Thyroid gland (tissue), 4 donors: ENCODE data around the gene PLXDC2. TPM values are rescaled to one million over a fixed set of nuclear protein-coding genes. Genes with fewer than 3 reads are reported as not detected.

Experiments used
- DNase-seq, 2 donors: peaks; one replicate each; pipeline ENCODE4 v3.0.0-alpha.2; 2019
- H3K27ac ChIP-seq, 3 donors: fragments of 200-600 bp; sonication (generic); 1 replicate in 2 of 3; 2 replicates in 1 of 3; pipeline ENCODE4 v1.5.1; 2016 to 2019; ENCODE audit warnings: mild to moderate bottlenecking in 1 of 3, moderate library complexity in 1 of 3
- H3K27me3 ChIP-seq: fragments of 200-600 bp; sonication (generic); one replicate; pipeline ENCODE4 v1.5.1; 2019
- H3K36me3 ChIP-seq, 2 donors: fragments of 200-600 bp; sonication (generic); one replicate each; pipeline ENCODE4 v1.5.1; 2016 to 2019
- H3K4me1 ChIP-seq, 2 donors: fragments of 200-600 bp; sonication (generic); one replicate each; pipeline ENCODE4 v1.5.1; 2017 to 2019
- H3K4me3 ChIP-seq, 3 donors: fragments of 200-600 bp; sonication (generic); replicated peaks in 1 of 3; 1 replicate in 2 of 3; 2 replicates in 1 of 3; pipeline ENCODE4 v1.5.1; 2016; ENCODE audit warnings: mild to moderate bottlenecking in 1 of 3
- H3K9me3 ChIP-seq: fragments of 200-600 bp; sonication (generic); one replicate; pipeline ENCODE4 v1.5.1; 2017
- POLR2A ChIP-seq, 2 donors: fragments of 450-650 bp; IDR thresholded peaks; one replicate each; pipeline ENCODE4 v1.6.1; 2017; ENCODE audit warnings: antibody characterized with exemption in 2 of 2, mild to moderate bottlenecking in 2 of 2, moderate library complexity in 1 of 2
- WGBS, 2 donors: methylation state at CpG; one replicate each; pipeline ENCODE4 v1.1.5; 2017; 5-methylcytosine and 5-hydroxymethylcytosine counted together
- intact Hi-C: fragments of 100-400 bp; cut with DNase I; formaldehyde crosslinking; loops from one replicate; pipeline ENCODE4 v1.15.1; 2023
- total RNA-seq, 4 donors: library from RNA; depleted of rRNA; stranded (reverse); fragments of >200 nt; gene quantifications; one replicate each; pipeline ENCODE4 v1.2.3, GENCODE V29; 2016
- TF ChIP-seq, protein P1 (sequence below), 6 experiments: fragments of 200-600 bp in 3 of 6; fragments of 450-650 bp in 3 of 6; sonication (generic) in 3 of 6; IDR thresholded peaks; one replicate each; pipeline ENCODE4 v1.5.1; 2016 to 2019; ENCODE audit warnings: antibody characterized with exemption in 6 of 6, mild to moderate bottlenecking in 2 of 6, inconsistent platforms in 1 of 6, moderate library complexity in 1 of 6

Gene PLXDC2
- total RNA-seq, 4 donors from 2014 or later: 44.6 to 91.0 (median 47.6) TPM

DNA sequence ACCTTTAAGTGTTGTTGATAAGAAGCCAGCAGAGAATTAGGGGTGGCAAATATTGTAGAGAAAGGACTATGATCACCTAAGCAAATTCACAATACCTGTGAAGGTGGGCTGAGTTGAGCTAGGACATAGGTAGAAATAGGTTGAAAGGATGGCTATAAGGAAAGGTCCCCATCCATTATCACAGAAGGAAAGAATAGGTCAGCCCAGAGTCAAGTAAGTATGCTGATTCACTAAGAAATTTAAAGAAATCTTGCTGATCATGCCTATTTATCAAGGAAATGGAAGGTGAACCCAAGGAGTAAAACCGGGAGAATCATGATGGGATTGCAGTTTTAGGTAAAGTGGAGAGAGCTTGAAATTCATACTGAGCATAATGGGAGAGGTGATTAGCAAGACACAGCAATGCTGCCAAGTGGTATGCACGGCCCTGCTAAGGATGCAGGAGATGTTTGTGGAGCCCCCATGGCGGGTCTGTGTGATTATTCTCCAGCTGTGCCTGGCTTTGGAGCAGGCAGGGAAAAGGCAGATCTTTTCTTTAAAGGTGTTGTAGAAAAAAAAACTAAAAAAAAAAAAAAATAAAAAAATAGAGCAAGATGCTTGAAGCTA lies 399.4 kb downstream of the PLXDC2 start:
- Histone ChIP-seq H3K27me3 (no peaks in the 10 kb centered on the region), H3K4me3 (no peak overlapping the region), H3K4me1 (no peaks in the 10 kb centered on the region), H3K9me3 (no peaks in the 10 kb centered on the region), H3K36me3 (no peaks in the 10 kb centered on the region), H3K27ac (no peak overlapping the region)
- WGBS, 2 donors: 73 to 76% methylated on average over 3 of the region's 3 CpGs
- intact Hi-C loops: no loop called here
- TF ChIP-seq POLR2A (IDR thresholded peaks at IDR 0.05): no peak
- TF ChIP-seq, protein P1, sequence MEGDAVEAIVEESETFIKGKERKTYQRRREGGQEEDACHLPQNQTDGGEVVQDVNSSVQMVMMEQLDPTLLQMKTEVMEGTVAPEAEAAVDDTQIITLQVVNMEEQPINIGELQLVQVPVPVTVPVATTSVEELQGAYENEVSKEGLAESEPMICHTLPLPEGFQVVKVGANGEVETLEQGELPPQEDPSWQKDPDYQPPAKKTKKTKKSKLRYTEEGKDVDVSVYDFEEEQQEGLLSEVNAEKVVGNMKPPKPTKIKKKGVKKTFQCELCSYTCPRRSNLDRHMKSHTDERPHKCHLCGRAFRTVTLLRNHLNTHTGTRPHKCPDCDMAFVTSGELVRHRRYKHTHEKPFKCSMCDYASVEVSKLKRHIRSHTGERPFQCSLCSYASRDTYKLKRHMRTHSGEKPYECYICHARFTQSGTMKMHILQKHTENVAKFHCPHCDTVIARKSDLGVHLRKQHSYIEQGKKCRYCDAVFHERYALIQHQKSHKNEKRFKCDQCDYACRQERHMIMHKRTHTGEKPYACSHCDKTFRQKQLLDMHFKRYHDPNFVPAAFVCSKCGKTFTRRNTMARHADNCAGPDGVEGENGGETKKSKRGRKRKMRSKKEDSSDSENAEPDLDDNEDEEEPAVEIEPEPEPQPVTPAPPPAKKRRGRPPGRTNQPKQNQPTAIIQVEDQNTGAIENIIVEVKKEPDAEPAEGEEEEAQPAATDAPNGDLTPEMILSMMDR (IDR thresholded peaks at IDR 0.05): no peak
- DNase-seq: no peak

DNA sequence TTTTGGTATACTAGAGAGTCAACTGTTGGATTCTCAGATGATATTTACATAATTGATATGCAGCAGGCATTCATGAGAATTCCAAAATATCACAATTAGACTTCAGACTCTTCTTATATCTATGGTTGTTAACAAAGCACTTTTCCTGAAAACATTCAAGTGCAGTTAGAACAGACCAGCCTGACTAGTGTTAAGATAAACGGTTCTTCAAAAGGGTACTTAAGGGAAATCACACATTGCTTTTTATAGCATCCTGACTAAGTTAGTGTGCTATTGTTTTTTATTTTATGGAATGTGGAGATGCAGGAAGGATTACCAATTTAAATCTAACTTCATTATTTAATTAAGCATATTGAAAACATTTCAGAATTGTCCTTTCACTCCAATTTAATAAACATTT lies 405.1 kb downstream of the PLXDC2 start:
- Histone ChIP-seq H3K36me3 (no peaks in the 10 kb centered on the region), H3K9me3 (no peaks in the 10 kb centered on the region), H3K4me1 (no peaks in the 10 kb centered on the region), H3K27ac (no peak overlapping the region), H3K4me3 (no peak overlapping the region), H3K27me3 (no peaks in the 10 kb centered on the region)
- TF ChIP-seq, protein P1 (IDR thresholded peaks at IDR 0.05): no peak
- TF ChIP-seq POLR2A (IDR thresholded peaks at IDR 0.05): no peak
- DNase-seq: no peak
- 5 to 12% methylated on average over 1 of the region's 1 CpG for WGBS, 2 donors
- intact Hi-C loops: no loop called here

DNA sequence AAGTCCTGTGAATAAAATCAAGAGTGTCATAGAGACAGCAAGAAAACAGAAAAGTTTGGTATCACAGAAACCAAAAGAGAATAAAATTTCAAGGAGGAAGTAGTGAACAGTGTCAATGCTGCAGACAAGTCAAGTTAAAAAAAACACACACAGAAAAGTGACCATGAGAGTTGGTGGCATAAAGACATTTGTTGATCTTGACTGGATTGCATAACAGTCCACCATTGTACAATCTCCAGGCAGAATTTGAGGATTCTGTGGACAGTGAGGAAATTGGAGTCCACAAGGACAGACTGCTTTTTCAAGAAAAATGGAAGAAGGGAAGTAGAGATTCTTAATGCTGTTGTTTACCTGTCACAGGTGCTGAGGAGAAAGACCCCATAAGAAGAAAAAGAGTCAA lies 412.5 kb downstream of the PLXDC2 start:
- TF ChIP-seq POLR2A (IDR thresholded peaks at IDR 0.05): no peak
- TF ChIP-seq, protein P1 (IDR thresholded peaks at IDR 0.05): no peak
- no peaks in the 10 kb centered on the region for H3K36me3 ChIP-seq
- H3K27me3 ChIP-seq: no peaks in the 10 kb centered on the region
- intact Hi-C loops: no loop called here
- no peak overlapping the region for H3K27ac ChIP-seq
- H3K4me1 ChIP-seq: no peaks in the 10 kb centered on the region
- no peaks in the 10 kb centered on the region for H3K9me3 ChIP-seq
- no peak for DNase-seq
- no peak overlapping the region for H3K4me3 ChIP-seq

DNA sequence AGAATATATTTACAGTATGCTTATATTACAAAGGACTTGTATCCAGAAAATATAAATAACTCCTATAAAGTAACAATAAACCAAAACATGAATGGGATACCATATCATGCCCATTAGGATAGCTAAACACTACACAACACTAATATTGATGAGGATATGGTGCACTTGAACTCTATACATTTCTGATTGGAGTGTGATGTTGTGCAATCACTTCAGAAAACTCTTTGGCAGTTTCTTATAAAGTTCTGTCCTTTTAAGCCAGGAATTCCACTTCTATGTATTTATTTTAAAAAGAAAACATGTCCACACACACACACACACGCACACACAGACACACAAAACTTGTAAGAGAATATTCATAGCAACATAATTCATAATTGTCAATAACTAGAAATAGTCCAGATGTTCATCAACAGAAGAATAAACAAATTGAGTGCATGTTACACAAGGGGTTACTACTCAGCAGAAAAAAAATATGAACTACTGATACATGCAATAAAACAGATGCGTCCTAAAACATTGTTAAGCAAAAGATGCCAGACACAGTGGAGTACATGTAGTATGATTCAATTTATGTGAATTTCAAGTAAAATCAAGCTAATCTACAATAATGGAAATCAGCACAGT lies 416.0 kb downstream of the PLXDC2 start:
- Histone ChIP-seq H3K36me3 (no peaks in the 10 kb centered on the region), H3K27me3 (no peaks in the 10 kb centered on the region), H3K27ac (no peak overlapping the region), H3K4me3 (no peak overlapping the region), H3K9me3 (no peaks in the 10 kb centered on the region), H3K4me1 (no peaks in the 10 kb centered on the region)
- intact Hi-C loops: no loop called here
- no peak for DNase-seq
- TF ChIP-seq, protein P1 (IDR thresholded peaks at IDR 0.05): no peak
- no peak for TF ChIP-seq POLR2A (IDR thresholded peaks at IDR 0.05)
- WGBS, 2 donors: 88 to 90% methylated on average over 2 of the region's 2 CpGs

DNA sequence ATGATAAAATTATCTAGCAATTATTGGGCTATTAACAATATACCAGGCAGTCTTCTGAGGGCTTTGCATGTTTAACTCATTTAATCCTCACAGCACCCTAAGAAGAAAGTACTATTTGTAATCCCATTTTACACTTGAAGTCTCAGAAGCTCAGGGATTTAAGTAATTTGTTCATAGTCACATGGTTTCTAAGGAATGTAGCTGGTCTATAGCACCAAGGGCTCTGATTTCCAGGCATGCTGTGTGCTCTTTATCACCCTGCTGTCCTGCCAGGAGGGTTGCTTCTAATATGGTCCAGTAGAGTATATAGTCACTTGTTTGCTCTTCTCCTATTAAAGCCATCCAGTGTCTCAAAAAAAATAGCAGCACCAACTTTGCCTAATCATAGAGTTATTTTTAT lies 417.2 kb downstream of the PLXDC2 start:
- Histone ChIP-seq H3K27me3 (no peaks in the 10 kb centered on the region), H3K9me3 (no peaks in the 10 kb centered on the region), H3K36me3 (no peaks in the 10 kb centered on the region), H3K27ac (no peak overlapping the region), H3K4me3 (no peak overlapping the region), H3K4me1 (no peaks in the 10 kb centered on the region)
- intact Hi-C loops: no loop called here
- no peak for DNase-seq
- TF ChIP-seq, protein P1 (IDR thresholded peaks at IDR 0.05): no peak
- no peak for TF ChIP-seq POLR2A (IDR thresholded peaks at IDR 0.05)
